Erythroblast (primary cell): Measurements from ENCODE around the gene RFC5.

Source experiments
- GATA1 ChIP-seq: IDR thresholded peaks from 2 replicates; pipeline ENCODE4 v1.6.1; 2011; ENCODE audit warnings: low read depth, mild to moderate bottlenecking, control low read depth, low read length, moderate library complexity
- POLR2A ChIP-seq: IDR thresholded peaks from 2 replicates; pipeline ENCODE4 v1.6.1; 2011; ENCODE audit warnings: mild to moderate bottlenecking, low read length

- no peak for TF ChIP-seq POLR2A
- no peak for TF ChIP-seq GATA1
Observed at GRCh38 chr12:117967043-117967442, 49.5 kb upstream of the RFC5 start.
